Activated B cell treated with CpG ODN at 0.5 μM for 24 hours (primary cell): ENCODE measurements around the gene PDS5B. TPM values are rescaled to one million over a fixed set of nuclear protein-coding genes. Genes with fewer than 3 reads are reported as not detected.
A peak's percentile ranks its signal among the peaks of the same experiment; 100 is the strongest.

Experiments used
- ATAC-seq: fragments of 200-7000 bp; cut with Tn5 transposase; one replicate; pipeline ENCODE4 v1.10.0; 2021; ENCODE audit warnings: low read depth, mild to moderate bottlenecking, moderate library complexity
- CTCF ChIA-PET: fragments of 350-600 bp; sonication (Branson Sonifier 250); formaldehyde crosslinking; loops from one replicate; lab custom pipeline; 2021; ENCODE audit warnings: antibody characterized with exemption; lab: Charles Lee
- POLR2A ChIA-PET: fragments of 350-600 bp; sonication (Branson Sonifier 250); formaldehyde crosslinking; loops from one replicate; lab custom pipeline; 2021; ENCODE audit warnings: antibody characterized with exemption; lab: Charles Lee
- DNase-seq: peaks from one replicate; pipeline ENCODE4 v3.0.0; 2022
- H3K27ac Mint-ChIP-seq: one replicate; pipeline ENCODE4 v1.8.0; 2020; ENCODE audit warnings: mixed read lengths
- H3K27me3 Mint-ChIP-seq: one replicate; pipeline ENCODE4 v1.8.0; 2021; ENCODE audit warnings: mixed read lengths
- H3K36me3 Mint-ChIP-seq: one replicate; pipeline ENCODE4 v1.8.0; 2021; ENCODE audit warnings: low read depth, mixed read lengths
- H3K4me1 Mint-ChIP-seq: one replicate; pipeline ENCODE4 v1.8.0; 2021; ENCODE audit warnings: mixed read lengths
- H3K4me3 Mint-ChIP-seq: one replicate; pipeline ENCODE4 v1.8.0; 2020; ENCODE audit warnings: mild to moderate bottlenecking, mixed read lengths
- H3K9me3 Mint-ChIP-seq: one replicate; pipeline ENCODE4 v1.8.0; 2020; ENCODE audit warnings: mixed read lengths
- intact Hi-C: fragments of 100-400 bp; cut with micrococcal nuclease; formaldehyde crosslinking; loops from one replicate; pipeline ENCODE4 v1.15.1; 2024
- total RNA-seq: library from RNA; stranded (reverse); gene quantifications from 2 replicates; pipeline ENCODE4 v1.2.3, GENCODE V29; 2022
- TF ChIP-seq, protein P1 (sequence below): fragments of 200-600 bp; IDR thresholded peaks from one replicate; pipeline ENCODE4 v1.8.0; 2022; ENCODE audit warnings: antibody characterized with exemption, mild to moderate bottlenecking

Gene PDS5B
- total RNA-seq, 1 donor from 2014 or later, result 47.2 TPM

DNA sequence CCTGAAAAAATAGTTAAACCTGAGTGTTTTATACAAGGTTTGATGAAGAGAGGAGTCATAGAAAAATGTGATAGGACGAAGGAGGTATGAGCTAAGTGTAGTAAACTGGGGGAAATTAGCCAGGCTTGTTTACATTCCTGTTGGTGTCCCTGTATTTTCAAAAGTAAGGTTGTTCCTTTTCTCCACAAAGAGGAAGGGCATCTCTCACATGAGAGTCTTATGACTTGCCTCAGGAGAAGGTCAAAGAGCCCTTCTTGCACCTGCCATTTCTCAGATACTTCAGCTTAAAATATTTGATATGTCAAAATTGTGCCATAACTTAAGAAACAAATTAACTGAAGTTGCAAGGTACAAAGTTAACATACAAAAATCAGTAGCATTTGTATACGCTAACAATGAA is 44.0 kb upstream of the PDS5B start:
- DNase-seq (no peak), ATAC-seq (no peak)
- Mint-ChIP-seq H3K27me3 (no peaks in the 10 kb centered on the region), H3K36me3 (peaks cover 12% of the 10 kb centered on the region), H3K4me3 (no peak overlapping the region), H3K9me3 (no peaks in the 10 kb centered on the region), H3K27ac (no peak overlapping the region), H3K4me1 (peaks cover 31% of the 10 kb centered on the region)
- ChIA-PET POLR2A (no interaction called here), CTCF (interaction anchor here (0.6 kb wide), 1 partner anchor 279 kb away, joined by 3 read pairs; no protein-coding TSS in a partner anchor)
- TF ChIP-seq, protein P1, sequence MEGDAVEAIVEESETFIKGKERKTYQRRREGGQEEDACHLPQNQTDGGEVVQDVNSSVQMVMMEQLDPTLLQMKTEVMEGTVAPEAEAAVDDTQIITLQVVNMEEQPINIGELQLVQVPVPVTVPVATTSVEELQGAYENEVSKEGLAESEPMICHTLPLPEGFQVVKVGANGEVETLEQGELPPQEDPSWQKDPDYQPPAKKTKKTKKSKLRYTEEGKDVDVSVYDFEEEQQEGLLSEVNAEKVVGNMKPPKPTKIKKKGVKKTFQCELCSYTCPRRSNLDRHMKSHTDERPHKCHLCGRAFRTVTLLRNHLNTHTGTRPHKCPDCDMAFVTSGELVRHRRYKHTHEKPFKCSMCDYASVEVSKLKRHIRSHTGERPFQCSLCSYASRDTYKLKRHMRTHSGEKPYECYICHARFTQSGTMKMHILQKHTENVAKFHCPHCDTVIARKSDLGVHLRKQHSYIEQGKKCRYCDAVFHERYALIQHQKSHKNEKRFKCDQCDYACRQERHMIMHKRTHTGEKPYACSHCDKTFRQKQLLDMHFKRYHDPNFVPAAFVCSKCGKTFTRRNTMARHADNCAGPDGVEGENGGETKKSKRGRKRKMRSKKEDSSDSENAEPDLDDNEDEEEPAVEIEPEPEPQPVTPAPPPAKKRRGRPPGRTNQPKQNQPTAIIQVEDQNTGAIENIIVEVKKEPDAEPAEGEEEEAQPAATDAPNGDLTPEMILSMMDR, result no peak
- intact Hi-C loops, result no loop called here

GRCh38 chr13:32545083-32545482 is 41.2 kb upstream of the PDS5B start:
- Mint-ChIP-seq H3K27me3 (no peaks in the 10 kb centered on the region), H3K36me3 (no peaks in the 10 kb centered on the region), H3K9me3 (no peaks in the 10 kb centered on the region), H3K27ac (no peak overlapping the region), H3K4me1 (peaks cover 14% of the 10 kb centered on the region), H3K4me3 (no peak overlapping the region)
- peak; percentile 70 for ATAC-seq
- DNase-seq, result no peak
- TF ChIP-seq, protein P1, result no peak
- intact Hi-C loops, result no loop called here
- POLR2A ChIA-PET, result no interaction called here
- CTCF ChIA-PET, result interaction anchor here (1.0 kb wide), 1 partner anchor 41 kb away, joined by 3 read pairs; no protein-coding TSS in a partner anchor

DNA sequence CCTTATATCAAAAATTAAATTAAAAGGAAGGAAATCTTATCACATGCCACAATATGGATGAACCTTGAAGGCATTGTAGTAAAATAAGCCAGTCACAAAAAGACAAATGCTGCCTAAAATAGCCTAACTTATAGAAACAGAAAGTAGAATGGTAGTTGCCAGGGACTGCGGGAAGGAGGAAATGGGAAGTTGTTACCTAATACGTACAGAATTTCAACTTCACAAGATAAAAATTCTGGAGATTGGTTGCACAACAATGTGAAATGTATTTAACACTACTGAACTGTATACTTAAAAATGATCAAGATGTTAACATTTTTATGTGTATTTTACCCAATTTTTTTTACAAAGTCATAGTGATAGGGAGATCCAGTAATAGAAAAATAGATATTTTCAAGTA is 37.4 kb upstream of the PDS5B start:
- no peak for DNase-seq
- Mint-ChIP-seq H3K27me3 (peaks cover 3% of the 10 kb centered on the region), H3K4me1 (peaks cover 14% of the 10 kb centered on the region), H3K9me3 (no peaks in the 10 kb centered on the region), H3K4me3 (no peak overlapping the region), H3K36me3 (no peaks in the 10 kb centered on the region), H3K27ac (no peak overlapping the region)
- TF ChIP-seq, protein P1, result no peak
- intact Hi-C loops, result no loop called here
- ChIA-PET CTCF (no interaction called here), POLR2A (no interaction called here)
- ATAC-seq, result no peak

DNA sequence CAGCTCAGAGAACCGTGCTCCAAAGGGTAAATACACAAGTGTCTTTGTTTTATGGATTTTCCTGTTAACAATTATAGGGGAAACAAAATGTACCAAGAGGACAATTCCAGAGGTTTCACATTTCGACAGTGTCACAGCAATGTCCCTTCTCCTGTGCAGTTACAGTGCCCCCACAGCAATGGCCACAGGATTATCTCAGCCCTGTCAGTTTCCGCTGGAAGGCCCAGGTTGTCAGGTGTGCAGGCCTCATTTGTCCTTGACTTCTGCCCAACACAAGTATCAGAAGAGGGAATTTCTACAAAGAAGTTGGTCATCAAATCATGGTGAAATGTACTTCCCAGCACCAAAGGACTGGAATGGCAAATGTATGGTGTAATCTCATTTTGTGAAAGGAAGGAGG is 36.5 kb upstream of the PDS5B start:
- TF ChIP-seq, protein P1, result no peak
- ChIA-PET CTCF (no interaction called here), POLR2A (interaction anchor here (0.6 kb wide), 1 partner anchor 109 kb away, joined by 3 read pairs; no protein-coding TSS in a partner anchor)
- H3K27ac Mint-ChIP-seq, result no peak overlapping the region
- intact Hi-C loops, result no loop called here
- peaks cover 12% of the 10 kb centered on the region for H3K4me1 Mint-ChIP-seq
- H3K9me3 Mint-ChIP-seq, result no peaks in the 10 kb centered on the region
- peaks cover 3% of the 10 kb centered on the region for H3K27me3 Mint-ChIP-seq
- DNase-seq (no peak), ATAC-seq (no peak)
- H3K4me3 Mint-ChIP-seq, result no peak overlapping the region
- no peaks in the 10 kb centered on the region for H3K36me3 Mint-ChIP-seq

GRCh38 chr13:32553720-32554119 is 32.5 kb upstream of the PDS5B start:
- Mint-ChIP-seq H3K9me3 (no peaks in the 10 kb centered on the region), H3K36me3 (no peaks in the 10 kb centered on the region), H3K27me3 (peaks cover 3% of the 10 kb centered on the region), H3K4me3 (no peak overlapping the region), H3K27ac (no peak overlapping the region), H3K4me1 (peaks cover 2% of the 10 kb centered on the region)
- no peak for ATAC-seq
- TF ChIP-seq, protein P1, result no peak
- no peak for DNase-seq
- CTCF ChIA-PET, result interaction anchor here (1.2 kb wide), 1 partner anchor 27 kb away, joined by 3 read pairs; no protein-coding TSS in a partner anchor
- POLR2A ChIA-PET, result no interaction called here
- intact Hi-C loops, result no loop called here
